ENCODE measurements around the gene EMC7.
"Not testable (repeated sequence)": the region's sequence is repeated elsewhere in the genome, so short reads cannot be mapped to it uniquely, and the experiment has no call there.

Gene EMC7

GRCh38 chr15:34059476-34059875 lies 42.2 kb downstream of the EMC7 start:
- H3K27me3 ChIP-seq (ENCODE audit: control insufficient read depth in 5 of 5, insufficient read depth in 4 of 5, low read length in 5 of 5): peaks cover 0 to 3% (median 0%) of the 10 kb centered on the region in 5 donors
- no peaks in the 10 kb centered on the region for H3K36me3 ChIP-seq (ENCODE audit: control insufficient read depth in 5 of 5, insufficient read depth in 5 of 5, low read length in 5 of 5)
- H3K27ac ChIP-seq (ENCODE audit: low read depth, low read length): no peak overlapping the region
- peaks cover 0 to 3% (median 0%) of the 10 kb centered on the region in 5 donors for H3K4me1 ChIP-seq (ENCODE audit: control insufficient read depth in 5 of 5, insufficient read depth in 5 of 5, low read length in 5 of 5)
- no peak overlapping the region for H3K9ac ChIP-seq (ENCODE audit: low read length in 5 of 5)
- H3K4me3 ChIP-seq (ENCODE audit: low read depth in 1 of 5, low read length in 5 of 5): no peak overlapping the region
- H3K9me3 ChIP-seq (ENCODE audit: control insufficient read depth in 5 of 5, low read length in 5 of 5): no peaks in the 10 kb centered on the region

GRCh38 chr15:34056911-34057310 lies 44.8 kb downstream of the EMC7 start:
- Histone ChIP-seq H3K27ac (ENCODE audit: low read depth, low read length) (no peak overlapping the region), H3K27me3 (ENCODE audit: control insufficient read depth in 5 of 5, insufficient read depth in 4 of 5, low read length in 5 of 5) (peaks cover 0 to 3% (median 0%) of the 10 kb centered on the region in 5 donors), H3K36me3 (ENCODE audit: control insufficient read depth in 5 of 5, insufficient read depth in 5 of 5, low read length in 5 of 5) (no peaks in the 10 kb centered on the region), H3K9me3 (ENCODE audit: control insufficient read depth in 5 of 5, low read length in 5 of 5) (no peaks in the 10 kb centered on the region), H3K4me1 (ENCODE audit: control insufficient read depth in 5 of 5, insufficient read depth in 5 of 5, low read length in 5 of 5) (peaks cover 0 to 3% (median 0%) of the 10 kb centered on the region in 5 donors), H3K4me3 (ENCODE audit: low read depth in 1 of 5, low read length in 5 of 5) (no peak overlapping the region), H3K9ac (ENCODE audit: low read length in 5 of 5) (no peak overlapping the region)

GRCh38 chr15:34055868-34056595 lies 45.6 kb downstream of the EMC7 start:
- Histone ChIP-seq H3K4me1 (ENCODE audit: control insufficient read depth in 5 of 5, insufficient read depth in 5 of 5, low read length in 5 of 5) (no peaks in the 10 kb centered on the region), H3K36me3 (ENCODE audit: control insufficient read depth in 5 of 5, insufficient read depth in 5 of 5, low read length in 5 of 5) (no peaks in the 10 kb centered on the region), H3K9ac (ENCODE audit: low read length in 5 of 5) (no peak overlapping the region), H3K27me3 (ENCODE audit: control insufficient read depth in 5 of 5, insufficient read depth in 4 of 5, low read length in 5 of 5) (peaks cover 0 to 3% (median 0%) of the 10 kb centered on the region in 5 donors), H3K27ac (ENCODE audit: low read depth, low read length) (no peak overlapping the region), H3K9me3 (ENCODE audit: control insufficient read depth in 5 of 5, low read length in 5 of 5) (peaks cover 0 to 2% (median 0%) of the 10 kb centered on the region in 5 donors), H3K4me3 (ENCODE audit: low read depth in 1 of 5, low read length in 5 of 5) (no peak overlapping the region)

- Histone ChIP-seq H3K36me3 (ENCODE audit: control insufficient read depth in 5 of 5, insufficient read depth in 5 of 5, low read length in 5 of 5) (no peaks in the 10 kb centered on the region), H3K27me3 (ENCODE audit: control insufficient read depth in 5 of 5, insufficient read depth in 4 of 5, low read length in 5 of 5) (no peaks in the 10 kb centered on the region), H3K9ac (ENCODE audit: low read length in 5 of 5) (no peak overlapping the region), H3K4me1 (ENCODE audit: control insufficient read depth in 5 of 5, insufficient read depth in 5 of 5, low read length in 5 of 5) (no peaks in the 10 kb centered on the region), H3K27ac (ENCODE audit: low read depth, low read length) (no peak overlapping the region), H3K9me3 (ENCODE audit: control insufficient read depth in 5 of 5, low read length in 5 of 5) (peaks cover 0 to 10% (median 5%) of the 10 kb centered on the region in 5 donors), H3K4me3 (ENCODE audit: low read depth in 1 of 5, low read length in 5 of 5) (no peak overlapping the region)
Observed at GRCh38 chr15:34054081-34054707, 47.5 kb downstream of the EMC7 start.

- H3K27ac ChIP-seq (ENCODE audit: low read depth, low read length); H3K4me1 ChIP-seq (ENCODE audit: control insufficient read depth in 5 of 5, insufficient read depth in 5 of 5, low read length in 5 of 5); H3K36me3 ChIP-seq (ENCODE audit: control insufficient read depth in 5 of 5, insufficient read depth in 5 of 5, low read length in 5 of 5); H3K4me3 ChIP-seq (ENCODE audit: low read depth in 1 of 5, low read length in 5 of 5); H3K9ac ChIP-seq (ENCODE audit: low read length in 5 of 5); H3K27me3 ChIP-seq (ENCODE audit: control insufficient read depth in 5 of 5, insufficient read depth in 4 of 5, low read length in 5 of 5); H3K9me3 ChIP-seq (ENCODE audit: control insufficient read depth in 5 of 5, low read length in 5 of 5): not testable (repeated sequence)
Observed at GRCh38 chr15:34050385-34050784, 51.3 kb downstream of the EMC7 start.

- H3K9me3 ChIP-seq (ENCODE audit: control insufficient read depth in 5 of 5, low read length in 5 of 5): peaks cover 0 to 10% (median 5%) of the 10 kb centered on the region in 5 donors
- no peak overlapping the region for H3K4me3 ChIP-seq (ENCODE audit: low read depth in 1 of 5, low read length in 5 of 5)
- H3K4me1 ChIP-seq (ENCODE audit: control insufficient read depth in 5 of 5, insufficient read depth in 5 of 5, low read length in 5 of 5): no peaks in the 10 kb centered on the region
- no peak overlapping the region for H3K27ac ChIP-seq (ENCODE audit: low read depth, low read length)
- H3K36me3 ChIP-seq (ENCODE audit: control insufficient read depth in 5 of 5, insufficient read depth in 5 of 5, low read length in 5 of 5): no peaks in the 10 kb centered on the region
- H3K27me3 ChIP-seq (ENCODE audit: control insufficient read depth in 5 of 5, insufficient read depth in 4 of 5, low read length in 5 of 5): no peaks in the 10 kb centered on the region
- H3K9ac ChIP-seq (ENCODE audit: low read length in 5 of 5): no peak overlapping the region
Observed at GRCh38 chr15:34049112-34049511, 52.5 kb downstream of the EMC7 start.

GRCh38 chr15:34047893-34048775 lies 53.5 kb downstream of the EMC7 start:
- no peak overlapping the region for H3K9ac ChIP-seq (ENCODE audit: low read length in 5 of 5)
- no peaks in the 10 kb centered on the region for H3K4me1 ChIP-seq (ENCODE audit: control insufficient read depth in 5 of 5, insufficient read depth in 5 of 5, low read length in 5 of 5)
- H3K9me3 ChIP-seq (ENCODE audit: control insufficient read depth in 5 of 5, low read length in 5 of 5): peaks cover 0 to 10% (median 5%) of the 10 kb centered on the region in 5 donors
- H3K27ac ChIP-seq (ENCODE audit: low read depth, low read length): no peak overlapping the region
- no peaks in the 10 kb centered on the region for H3K36me3 ChIP-seq (ENCODE audit: control insufficient read depth in 5 of 5, insufficient read depth in 5 of 5, low read length in 5 of 5)
- H3K4me3 ChIP-seq (ENCODE audit: low read depth in 1 of 5, low read length in 5 of 5): no peak overlapping the region
- H3K27me3 ChIP-seq (ENCODE audit: control insufficient read depth in 5 of 5, insufficient read depth in 4 of 5, low read length in 5 of 5): no peaks in the 10 kb centered on the region

- no peaks in the 10 kb centered on the region for H3K27me3 ChIP-seq (ENCODE audit: control insufficient read depth in 5 of 5, insufficient read depth in 4 of 5, low read length in 5 of 5)
- H3K9ac ChIP-seq (ENCODE audit: low read length in 5 of 5): no peak overlapping the region
- peaks cover 0 to 10% (median 5%) of the 10 kb centered on the region in 5 donors for H3K9me3 ChIP-seq (ENCODE audit: control insufficient read depth in 5 of 5, low read length in 5 of 5)
- no peak overlapping the region for H3K4me3 ChIP-seq (ENCODE audit: low read depth in 1 of 5, low read length in 5 of 5)
- no peaks in the 10 kb centered on the region for H3K36me3 ChIP-seq (ENCODE audit: control insufficient read depth in 5 of 5, insufficient read depth in 5 of 5, low read length in 5 of 5)
- H3K4me1 ChIP-seq (ENCODE audit: control insufficient read depth in 5 of 5, insufficient read depth in 5 of 5, low read length in 5 of 5): no peaks in the 10 kb centered on the region
- no peak overlapping the region for H3K27ac ChIP-seq (ENCODE audit: low read depth, low read length)
Observed at GRCh38 chr15:34046471-34047145, 55.1 kb downstream of the EMC7 start.

GRCh38 chr15:34043813-34044212 lies 57.8 kb downstream of the EMC7 start:
- Histone ChIP-seq H3K27me3 (ENCODE audit: control insufficient read depth in 5 of 5, insufficient read depth in 4 of 5, low read length in 5 of 5) (no peaks in the 10 kb centered on the region), H3K9me3 (ENCODE audit: control insufficient read depth in 5 of 5, low read length in 5 of 5) (no peaks in the 10 kb centered on the region), H3K27ac (ENCODE audit: low read depth, low read length) (no peak overlapping the region), H3K9ac (ENCODE audit: low read length in 5 of 5) (no peak overlapping the region), H3K4me3 (ENCODE audit: low read depth in 1 of 5, low read length in 5 of 5) (no peak overlapping the region), H3K36me3 (ENCODE audit: control insufficient read depth in 5 of 5, insufficient read depth in 5 of 5, low read length in 5 of 5) (no peaks in the 10 kb centered on the region), H3K4me1 (ENCODE audit: control insufficient read depth in 5 of 5, insufficient read depth in 5 of 5, low read length in 5 of 5) (peaks cover 3 to 9% (median 7%) of the 10 kb centered on the region in 5 donors)

Data from subcutaneous abdominal adipose tissue (tissue), 5 donors.